GM12874 (cell line): ENCODE results near the gene GCSAML.

Experiments
- CTCF ChIP-seq: IDR thresholded peaks from 2 replicates; pipeline ENCODE4 v1.5.1; 2011; ENCODE audit warnings: low read depth, mild to moderate bottlenecking, control low read depth, low read length, moderate library complexity; ENCODE audit not compliant: insufficient read depth

Gene GCSAML

GRCh38 chr1:247614625-247615024 lies 65.7 kb downstream of the GCSAML start:
- no peak for TF ChIP-seq CTCF
